ENCODE data around the gene RDH12. TPM values are rescaled to one million over a fixed set of nuclear protein-coding genes. Genes with fewer than 3 reads are reported as not detected.

RDH12 gene
- total RNA-seq, 1 experiment from 2014 or later, result 0.38 TPM

DNA sequence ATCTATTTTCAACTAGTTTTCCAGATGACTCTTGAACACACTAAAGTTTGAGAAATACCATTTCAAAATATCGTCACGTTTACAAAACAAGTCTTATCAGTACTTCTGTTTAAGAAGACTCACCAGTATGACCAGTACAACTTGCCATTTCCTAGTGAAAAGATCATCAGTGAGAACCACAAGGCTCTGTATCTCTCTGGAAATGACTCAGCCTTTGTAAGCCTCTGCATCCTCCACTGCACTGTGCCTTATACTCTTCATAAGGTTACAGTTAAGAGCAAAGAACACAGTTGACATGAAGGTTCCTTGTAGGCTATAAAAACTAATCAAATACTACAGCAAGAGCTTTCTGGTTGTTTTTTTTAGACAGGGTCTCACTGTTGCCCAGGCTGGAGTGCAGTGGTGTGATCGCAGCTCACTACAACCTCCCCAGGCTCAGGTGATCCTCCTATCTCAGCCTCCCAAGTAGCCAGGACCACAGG is 21.5 kb upstream of the RDH12 start:
- CTCF ChIA-PET, result interaction anchor here (0.7 kb wide), 1 partner anchor 11 kb away, joined by 5 read pairs; no protein-coding TSS in a partner anchor
- Mint-ChIP-seq H3K27ac (ENCODE audit: unreplicated experiment) (no peak overlapping the region), H3K27me3 (ENCODE audit: unreplicated experiment) (no peaks in the 10 kb centered on the region), H3K9me3 (ENCODE audit: low read depth, unreplicated experiment) (no peaks in the 10 kb centered on the region), H3K4me1 (ENCODE audit: low read depth, unreplicated experiment) (peaks cover 29% of the 10 kb centered on the region), H3K36me3 (ENCODE audit: insufficient read depth, unreplicated experiment) (peaks cover 47% of the 10 kb centered on the region), H3K4me3 (ENCODE audit: low read depth, unreplicated experiment) (no peak overlapping the region)
- TF ChIP-seq, protein P1, sequence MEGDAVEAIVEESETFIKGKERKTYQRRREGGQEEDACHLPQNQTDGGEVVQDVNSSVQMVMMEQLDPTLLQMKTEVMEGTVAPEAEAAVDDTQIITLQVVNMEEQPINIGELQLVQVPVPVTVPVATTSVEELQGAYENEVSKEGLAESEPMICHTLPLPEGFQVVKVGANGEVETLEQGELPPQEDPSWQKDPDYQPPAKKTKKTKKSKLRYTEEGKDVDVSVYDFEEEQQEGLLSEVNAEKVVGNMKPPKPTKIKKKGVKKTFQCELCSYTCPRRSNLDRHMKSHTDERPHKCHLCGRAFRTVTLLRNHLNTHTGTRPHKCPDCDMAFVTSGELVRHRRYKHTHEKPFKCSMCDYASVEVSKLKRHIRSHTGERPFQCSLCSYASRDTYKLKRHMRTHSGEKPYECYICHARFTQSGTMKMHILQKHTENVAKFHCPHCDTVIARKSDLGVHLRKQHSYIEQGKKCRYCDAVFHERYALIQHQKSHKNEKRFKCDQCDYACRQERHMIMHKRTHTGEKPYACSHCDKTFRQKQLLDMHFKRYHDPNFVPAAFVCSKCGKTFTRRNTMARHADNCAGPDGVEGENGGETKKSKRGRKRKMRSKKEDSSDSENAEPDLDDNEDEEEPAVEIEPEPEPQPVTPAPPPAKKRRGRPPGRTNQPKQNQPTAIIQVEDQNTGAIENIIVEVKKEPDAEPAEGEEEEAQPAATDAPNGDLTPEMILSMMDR (IDR thresholded peaks at IDR 0.05; ENCODE audit: unreplicated experiment), result no peak
- intact Hi-C loops (cut with micrococcal nuclease; ENCODE audit: unreplicated experiment), result no loop called here
- DNase-seq, result no peak
- BruUV-seq (replicated peaks), result no TSS peak

DNA sequence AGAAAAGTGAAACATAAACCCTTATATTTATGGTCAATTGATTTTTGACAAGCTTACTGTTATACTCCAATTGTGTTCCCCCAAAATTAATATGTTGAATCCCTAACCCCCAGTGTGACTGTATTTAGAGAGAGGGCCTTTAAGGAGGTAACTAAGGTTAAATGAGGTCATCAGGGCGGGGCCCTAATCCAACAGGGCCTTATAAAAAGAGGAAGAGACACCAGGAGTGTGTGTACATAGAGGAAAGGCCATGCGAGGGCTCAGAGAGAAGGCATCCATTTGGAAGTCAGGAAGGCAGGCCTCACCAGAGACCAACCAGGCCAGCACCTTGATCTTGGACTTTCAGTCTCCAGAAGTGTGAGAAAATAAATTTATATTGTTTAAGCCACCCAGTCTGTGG is 20.7 kb upstream of the RDH12 start:
- no peak for DNase-seq
- Mint-ChIP-seq H3K4me1 (ENCODE audit: low read depth, unreplicated experiment) (peaks cover 29% of the 10 kb centered on the region), H3K9me3 (ENCODE audit: low read depth, unreplicated experiment) (no peaks in the 10 kb centered on the region), H3K4me3 (ENCODE audit: low read depth, unreplicated experiment) (no peak overlapping the region), H3K27me3 (ENCODE audit: unreplicated experiment) (no peaks in the 10 kb centered on the region), H3K27ac (ENCODE audit: unreplicated experiment) (no peak overlapping the region), H3K36me3 (ENCODE audit: insufficient read depth, unreplicated experiment) (peaks cover 47% of the 10 kb centered on the region)
- intact Hi-C loops (cut with micrococcal nuclease; ENCODE audit: unreplicated experiment), result no loop called here
- TF ChIP-seq, protein P1 (IDR thresholded peaks at IDR 0.05; ENCODE audit: unreplicated experiment), result no peak
- CTCF ChIA-PET, result interaction anchor here (0.7 kb wide), 1 partner anchor 11 kb away, joined by 5 read pairs; no protein-coding TSS in a partner anchor
- no TSS peak for BruUV-seq (replicated peaks)

DNA sequence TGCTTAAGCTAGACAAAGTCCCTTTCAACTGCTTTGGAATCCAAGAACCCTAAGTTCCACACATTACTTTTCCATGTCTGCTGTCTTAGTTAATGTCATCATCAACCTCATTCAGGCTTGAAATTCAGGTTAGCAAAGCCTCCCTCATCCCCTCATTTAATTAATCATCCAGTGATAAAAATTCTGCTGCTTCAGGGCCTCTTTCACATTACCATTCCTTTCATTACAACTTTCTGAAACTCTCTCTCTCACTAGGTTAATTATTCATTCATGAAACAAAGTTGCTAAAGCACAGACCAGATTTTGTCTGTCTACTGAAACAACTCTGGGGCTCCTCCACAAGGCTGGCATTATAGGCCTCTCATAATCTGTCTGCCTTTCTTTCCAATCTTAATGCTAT is 17.8 kb upstream of the RDH12 start:
- Mint-ChIP-seq H3K4me3 (ENCODE audit: low read depth, unreplicated experiment) (no peak overlapping the region), H3K9me3 (ENCODE audit: low read depth, unreplicated experiment) (no peaks in the 10 kb centered on the region), H3K27ac (ENCODE audit: unreplicated experiment) (no peak overlapping the region), H3K4me1 (ENCODE audit: low read depth, unreplicated experiment) (peaks cover 10% of the 10 kb centered on the region), H3K36me3 (ENCODE audit: insufficient read depth, unreplicated experiment) (peaks cover 53% of the 10 kb centered on the region), H3K27me3 (ENCODE audit: unreplicated experiment) (no peaks in the 10 kb centered on the region)
- intact Hi-C loops (cut with micrococcal nuclease; ENCODE audit: unreplicated experiment), result no loop called here
- no peak for DNase-seq
- no TSS peak for BruUV-seq (replicated peaks)
- TF ChIP-seq, protein P1 (IDR thresholded peaks at IDR 0.05; ENCODE audit: unreplicated experiment), result no peak
- CTCF ChIA-PET, result interaction anchor here (1.3 kb wide), 1 partner anchor 20 kb away, joined by 3 read pairs; no protein-coding TSS in a partner anchor

DNA sequence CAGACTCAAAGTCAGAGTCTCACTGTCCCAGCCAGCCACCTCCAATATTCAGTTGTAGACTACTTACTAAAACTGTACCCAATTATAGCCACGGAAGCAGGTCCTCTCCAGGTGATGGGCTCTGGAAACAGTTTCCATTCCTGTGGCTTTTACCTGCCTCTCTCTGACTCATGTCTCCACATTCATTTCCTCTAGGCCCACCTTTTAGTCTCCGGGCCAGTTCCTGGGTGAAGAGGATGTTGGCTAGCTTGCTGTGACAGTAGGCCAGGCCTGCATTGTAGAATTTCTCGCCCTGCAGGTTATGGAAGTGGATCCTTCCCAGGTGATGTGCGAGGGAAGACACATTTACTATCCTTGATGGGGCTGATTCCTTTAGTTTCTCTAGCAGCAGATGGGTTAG is 11.7 kb upstream of the RDH12 start:
- CTCF ChIA-PET, result no interaction called here
- peaks cover 59% of the 10 kb centered on the region for H3K36me3 Mint-ChIP-seq (ENCODE audit: insufficient read depth, unreplicated experiment)
- no peak for DNase-seq
- H3K4me3 Mint-ChIP-seq (ENCODE audit: low read depth, unreplicated experiment), result no peak overlapping the region
- H3K27me3 Mint-ChIP-seq (ENCODE audit: unreplicated experiment), result no peaks in the 10 kb centered on the region
- no TSS peak for BruUV-seq (replicated peaks)
- no peaks in the 10 kb centered on the region for H3K4me1 Mint-ChIP-seq (ENCODE audit: low read depth, unreplicated experiment)
- no peak overlapping the region for H3K27ac Mint-ChIP-seq (ENCODE audit: unreplicated experiment)
- intact Hi-C loops (cut with micrococcal nuclease; ENCODE audit: unreplicated experiment), result no loop called here
- H3K9me3 Mint-ChIP-seq (ENCODE audit: low read depth, unreplicated experiment), result no peaks in the 10 kb centered on the region
- TF ChIP-seq, protein P1 (IDR thresholded peaks at IDR 0.05; ENCODE audit: unreplicated experiment), result no peak

Measured in Calu3 (cell line).